PC-9 (cell line): Measurements from ENCODE around the gene TTC36. TPM values are rescaled to one million over a fixed set of nuclear protein-coding genes. Genes with fewer than 3 reads are reported as not detected.
"Not testable (repeated sequence)": the region's sequence is repeated elsewhere in the genome, so short reads cannot be mapped to it uniquely, and the experiment has no call there.

Experiments used
- Bru-seq: library from RNA; stranded (reverse); fragments of 400-500 nt; gene quantifications from one replicate; lab custom pipeline; 2021; lab: Mats Ljungman, UMichigan
- BruChase-seq, 2 experiments: library from RNA; stranded (reverse); fragments of 400-500 nt; gene quantifications; one replicate each; lab custom pipeline; 2021; lab: Mats Ljungman, UMichigan
- BruUV-seq: library from RNA; stranded (reverse); fragments of 400-500 nt; replicated peaks from 2 replicates; lab custom pipeline; 2021; lab: Mats Ljungman, UMichigan
- CTCF ChIA-PET: fragments of 300-600 bp; sonication (Branson Sonifier 250); formaldehyde crosslinking; loops from one replicate; lab custom pipeline; 2022; ENCODE audit warnings: antibody characterized with exemption; lab: Charles Lee
- POLR2A ChIA-PET: fragments of 300-600 bp; sonication (Branson Sonifier 250); formaldehyde crosslinking; loops from one replicate; lab custom pipeline; 2022; ENCODE audit warnings: antibody characterized with exemption; ENCODE audit not compliant: unreplicated experiment; lab: Charles Lee
- DNase-seq, 2 experiments: peaks; one replicate each; pipeline versions ENCODE4 v3.0.0 to v3.0.0-alpha.2; 2015 to 2022; ENCODE audit warnings: mixed read lengths in 1 of 2
- H2AFZ ChIP-seq: fragments of 200-600 bp; sonication (generic); 2 replicates; pipeline ENCODE4 v1.8.1; 2017; ENCODE audit warnings: antibody characterized with exemption
- H3F3A ChIP-seq: fragments of 200-600 bp; sonication (generic); 2 replicates; pipeline ENCODE4 v1.8.1; 2017; ENCODE audit warnings: antibody characterized with exemption, mild to moderate bottlenecking, low read depth; ENCODE audit not compliant: insufficient read depth
- H3K27ac ChIP-seq: fragments of 200-600 bp; sonication (generic); 2 replicates; pipeline ENCODE4 v1.6.1; 2016; ENCODE audit warnings: mixed run types
- H3K27me3 ChIP-seq: fragments of 200-600 bp; sonication (generic); 2 replicates; pipeline ENCODE4 v1.6.1; 2016; ENCODE audit warnings: low read depth, mixed run types; ENCODE audit not compliant: insufficient read depth
- H3K36me3 ChIP-seq: fragments of 200-600 bp; sonication (generic); 2 replicates; pipeline ENCODE4 v1.6.1; 2016; ENCODE audit warnings: low read depth, mixed run types
- H3K4me1 ChIP-seq: fragments of 200-600 bp; sonication (generic); replicated peaks from 2 replicates; pipeline ENCODE4 v1.6.1; 2016; ENCODE audit warnings: mixed run types; ENCODE audit not compliant: insufficient read depth
- H3K4me2 ChIP-seq: fragments of 200-600 bp; sonication (generic); 2 replicates; pipeline ENCODE4 v1.6.1; 2017; ENCODE audit warnings: mixed run types
- H3K4me3 ChIP-seq: fragments of 200-600 bp; sonication (generic); 2 replicates; pipeline ENCODE4 v1.6.1; 2016; ENCODE audit warnings: mixed run types
- H3K79me2 ChIP-seq: fragments of 200-600 bp; sonication (generic); 2 replicates; pipeline ENCODE4 v1.6.1; 2017; ENCODE audit warnings: low read depth, mixed run types
- H3K9me2 ChIP-seq: fragments of 200-600 bp; sonication (generic); 2 replicates; pipeline ENCODE4 v1.8.1; 2017; ENCODE audit warnings: mild to moderate bottlenecking; ENCODE audit not compliant: insufficient read depth
- H3K9me3 ChIP-seq: fragments of 200-600 bp; sonication (generic); 2 replicates; pipeline ENCODE4 v1.8.1; 2016; ENCODE audit warnings: low read depth; ENCODE audit not compliant: insufficient read depth
- H4K20me1 ChIP-seq: fragments of 200-600 bp; sonication (generic); 2 replicates; pipeline ENCODE4 v1.8.1; 2017; ENCODE audit not compliant: insufficient read depth
- CTCF ChIP-seq: fragments of 200-600 bp; sonication (generic); conservative IDR thresholded peaks from 2 replicates; pipeline ENCODE4 v1.6.1; 2017; ENCODE audit warnings: mixed run types, antibody characterized with exemption, mild to moderate bottlenecking, moderate library complexity
- EZH2 ChIP-seq: fragments of 200-600 bp; sonication (generic); IDR thresholded peaks from 2 replicates; pipeline ENCODE4 v1.8.0; 2017; ENCODE audit warnings: antibody characterized with exemption, low read depth
- intact Hi-C: fragments of 100-400 bp; cut with micrococcal nuclease; formaldehyde crosslinking; loops from one replicate; pipeline ENCODE4 v1.10.0; 2022; ENCODE audit not compliant: unreplicated experiment
- long read RNA-seq: library from polyadenylated mRNA; stranded (forward); transcript quantifications from one replicate; pipeline ENCODE4 v2.0.0, GENCODE V29; 2022
- total RNA-seq: library from RNA; stranded (reverse); gene quantifications from 2 replicates; pipeline ENCODE4 v1.2.3, GENCODE V29; 2021

The TTC36 gene
- total RNA-seq (0.41 and 1.4 TPM in 2 replicates), Bru-seq, nascent RNA (percentile 47 among the genes with signal in this experiment), BruChase-seq, experiment 1, labeled RNA remaining after a 2-hour chase (percentile 33 among the genes with signal in this experiment), BruChase-seq, experiment 2, labeled RNA remaining after a 6-hour chase (percentile 26 among the genes with signal in this experiment)
- long read RNA-seq: 0 reads

GRCh38 chr11:118527109-118527508, at the start of gene TTC36:
TTC36 (plus strand) TSS chr11:118527474; CDS start chr11:118527495, 21 bp downstream.
- Histone ChIP-seq H3K27ac (no peak within 1 kb of the TSS), H3K9me3 (no peaks in the 10 kb centered on the region), H4K20me1 (no peaks in the 10 kb centered on the region), H3K9me2 (no peaks in the 10 kb centered on the region), H3F3A (peaks cover 22% of the 10 kb centered on the region), H3K4me3 (no peak within 1 kb of the TSS), H3K27me3 (no peaks in the 10 kb centered on the region), H2AFZ (no peak within 1 kb of the TSS), H3K4me2 (no peak within 1 kb of the TSS), H3K79me2 (no peaks in the 10 kb centered on the region), H3K36me3 (peaks cover 8% of the 10 kb centered on the region), H3K4me1 (peaks cover 19% of the 10 kb centered on the region)
- peak in 1 of 2 experiments; percentile 42 for DNase-seq
- intact Hi-C loops: no loop called here
- ChIA-PET POLR2A (interaction anchor here (0.6 kb wide), 1 partner anchor 1808 kb away, joined by 3 read pairs; no protein-coding TSS in a partner anchor), CTCF (no interaction called here)
- TF ChIP-seq CTCF: no peak
- TF ChIP-seq EZH2: no peak
- BruUV-seq: no TSS peak

GRCh38 chr11:118481238-118481637, 46.0 kb upstream of the TTC36 start:
- H3K4me1 ChIP-seq, H3K9me3 ChIP-seq, H3K4me3 ChIP-seq, H2AFZ ChIP-seq, H3K4me2 ChIP-seq, H3K9me2 ChIP-seq, DNase-seq, intact Hi-C loops, CTCF ChIA-PET, H3K27ac ChIP-seq, H3K27me3 ChIP-seq, H3K79me2 ChIP-seq, BruUV-seq: not testable (repeated sequence)
- Histone ChIP-seq H4K20me1 (peaks cover 17% of the 10 kb centered on the region), H3K36me3 (peaks cover 65% of the 10 kb centered on the region), H3F3A (peaks cover 27% of the 10 kb centered on the region)
- POLR2A ChIA-PET: interaction anchor here (0.6 kb wide), 1 partner anchor 56 kb away, joined by 3 read pairs; no protein-coding TSS in a partner anchor

- ChIA-PET CTCF (interaction anchor here (0.6 kb wide), 1 partner anchor 107 kb away, joined by 3 read pairs; no protein-coding TSS in a partner anchor), POLR2A (no interaction called here)
- DNase-seq: no peak
- Histone ChIP-seq H3K27ac (no peak overlapping the region), H3F3A (peaks cover 42% of the 10 kb centered on the region), H3K9me3 (no peaks in the 10 kb centered on the region), H3K27me3 (no peaks in the 10 kb centered on the region), H2AFZ (no peak overlapping the region), H3K4me3 (no peak overlapping the region), H3K79me2 (no peaks in the 10 kb centered on the region), H3K9me2 (no peaks in the 10 kb centered on the region), H4K20me1 (peaks cover 7% of the 10 kb centered on the region; the same call in 1 of the 2 replicates), H3K4me1 (no peaks in the 10 kb centered on the region), H3K36me3 (peaks cover 44% of the 10 kb centered on the region), H3K4me2 (no peak overlapping the region)
- intact Hi-C loops: no loop called here
- TF ChIP-seq EZH2: no peak
- no peak for TF ChIP-seq CTCF
- no TSS peak for BruUV-seq
Measured at GRCh38 chr11:118484405-118484804, 42.9 kb upstream of the TTC36 start.
